GM13976 (cell line): ENCODE results near the gene LMF1.
"Not testable (repeated sequence)": the region's sequence is repeated elsewhere in the genome, so short reads cannot be mapped to it uniquely, and the experiment has no call there.

Experiments
- DNase-seq: peaks from one replicate; pipeline ENCODE4 v3.0.0; 2012; ENCODE audit warnings: low spot score
- CTCF ChIP-seq: IDR thresholded peaks from 2 replicates; pipeline ENCODE4 v1.5.1; 2012; ENCODE audit warnings: borderline replicate concordance, mild to moderate bottlenecking; ENCODE audit not compliant: insufficient read depth; ENCODE audit errors: extremely low read depth, missing control alignments, control extremely low read depth
- in situ Hi-C: fragments of 300-500 bp; cut with MboI; formaldehyde crosslinking; loops from one replicate; pipeline ENCODE4 v1.12.0; 2022; ENCODE audit warnings: low sequenced_read_pairs, mixed read lengths, inconsistent platforms; ENCODE audit not compliant: unreplicated experiment

The LMF1 gene

GRCh38 chr16:959232-960040, 11.3 kb downstream of the LMF1 start:
- in situ Hi-C loops: no loop called here
- TF ChIP-seq CTCF: no peak
- DNase-seq: no peak

DNA sequence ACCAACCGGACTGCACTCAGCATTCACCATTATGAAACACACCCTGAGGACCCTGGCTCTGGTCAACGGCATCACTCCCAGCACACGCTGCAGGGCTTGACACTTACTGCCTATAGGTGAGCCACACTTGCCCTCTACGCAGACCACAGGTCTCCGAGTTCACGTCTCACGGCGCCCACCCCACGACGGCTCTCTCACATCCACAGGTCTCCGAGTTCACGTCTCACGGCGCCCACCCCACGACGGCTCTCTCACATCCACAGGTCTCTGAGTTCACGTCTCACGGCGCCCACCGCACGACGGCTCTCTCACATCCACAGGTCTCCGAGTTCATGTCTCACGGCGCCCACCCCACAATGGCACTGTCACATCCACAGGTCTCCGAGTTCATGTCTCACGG, 15.0 kb downstream of the LMF1 start:
- DNase-seq, in situ Hi-C loops: not testable (repeated sequence)

DNA sequence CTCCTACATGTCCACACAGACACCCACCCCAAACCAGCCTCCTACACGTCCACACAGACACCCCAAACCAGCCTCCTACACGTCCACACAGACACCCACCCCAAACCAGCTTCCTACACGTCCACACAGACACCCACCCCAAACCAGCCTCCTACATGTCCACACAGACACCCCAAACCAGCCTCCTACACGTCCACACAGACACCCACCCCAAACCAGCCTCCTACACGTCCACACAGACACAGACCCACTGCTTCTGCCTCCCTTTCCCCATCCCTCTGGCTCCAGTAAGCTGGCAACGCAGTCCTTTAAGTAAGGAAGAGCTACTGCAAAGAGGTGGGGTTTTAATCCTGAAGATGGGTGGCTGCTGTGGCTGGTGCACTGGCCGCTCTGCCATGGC, 17.0 kb downstream of the LMF1 start:
- DNase-seq, in situ Hi-C loops: not testable (repeated sequence)

DNA sequence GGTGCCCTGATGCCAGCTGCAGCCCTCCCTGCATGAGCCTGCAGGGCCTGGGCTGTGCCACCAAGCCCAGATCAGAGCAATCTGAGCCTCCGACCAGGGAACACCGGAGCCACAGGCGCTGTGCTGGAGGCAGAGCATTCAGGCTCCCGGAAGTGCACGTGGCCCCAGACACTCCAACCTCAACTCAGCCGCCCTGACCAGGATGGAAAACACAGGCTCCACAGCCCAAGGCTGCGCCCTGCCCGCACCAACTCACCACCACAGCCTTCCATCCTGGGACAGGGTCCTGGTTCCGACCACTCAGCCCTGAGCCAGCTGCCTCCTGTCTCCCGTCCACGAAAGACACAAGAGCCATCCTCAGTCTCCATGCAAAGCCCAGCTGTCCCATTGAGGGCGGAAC, 18.5 kb downstream of the LMF1 start:
- TF ChIP-seq CTCF: no peak
- DNase-seq: no peak
- in situ Hi-C loops: no loop called here

- in situ Hi-C loops: no loop called here
- no peak for DNase-seq
- no peak for TF ChIP-seq CTCF
Measured at GRCh38 chr16:951660-952301, 19.0 kb downstream of the LMF1 start.

DNA sequence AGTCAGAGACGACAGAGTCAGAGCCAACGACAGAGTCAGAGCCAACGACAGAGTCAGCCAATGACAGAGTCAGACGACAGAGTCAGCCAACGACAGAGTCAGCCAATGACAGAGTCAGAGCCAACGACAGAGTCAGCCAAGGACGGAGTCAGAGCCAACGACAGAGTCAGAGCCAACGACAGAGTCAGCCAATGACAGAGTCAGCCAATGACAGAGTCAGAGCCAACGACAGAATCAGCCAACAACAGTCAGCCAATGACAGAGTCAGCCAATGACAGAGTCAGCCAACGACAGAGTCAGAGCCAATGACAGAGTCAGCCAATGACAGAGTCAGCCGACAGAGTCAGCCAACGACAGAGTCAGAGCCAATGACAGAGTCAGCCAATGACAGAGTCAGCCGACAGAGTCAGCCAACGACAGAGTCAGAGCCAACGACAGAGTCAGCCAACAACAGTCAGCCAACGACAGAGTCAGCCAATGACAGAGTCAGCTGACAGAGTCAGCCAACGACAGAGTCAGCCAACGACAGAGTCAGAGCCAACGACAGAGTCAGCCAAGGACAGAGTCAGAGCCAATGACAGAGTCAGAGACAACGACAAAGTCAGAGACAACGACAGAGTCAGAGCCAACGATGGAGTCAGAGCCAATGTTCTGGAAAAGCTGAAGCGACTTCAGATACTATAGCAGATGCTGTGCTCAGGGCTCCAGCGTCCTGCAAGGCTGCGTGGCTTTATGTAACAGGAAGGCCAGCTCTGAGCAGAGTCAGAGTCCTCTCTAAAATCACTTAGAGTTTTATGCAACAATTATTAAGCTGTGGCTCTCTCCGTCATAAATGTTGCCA, 19.8 kb downstream of the LMF1 start:
- in situ Hi-C loops, DNase-seq: not testable (repeated sequence)

- in situ Hi-C loops, DNase-seq: not testable (repeated sequence)
Measured at GRCh38 chr16:948767-949166, 22.0 kb downstream of the LMF1 start.

DNA sequence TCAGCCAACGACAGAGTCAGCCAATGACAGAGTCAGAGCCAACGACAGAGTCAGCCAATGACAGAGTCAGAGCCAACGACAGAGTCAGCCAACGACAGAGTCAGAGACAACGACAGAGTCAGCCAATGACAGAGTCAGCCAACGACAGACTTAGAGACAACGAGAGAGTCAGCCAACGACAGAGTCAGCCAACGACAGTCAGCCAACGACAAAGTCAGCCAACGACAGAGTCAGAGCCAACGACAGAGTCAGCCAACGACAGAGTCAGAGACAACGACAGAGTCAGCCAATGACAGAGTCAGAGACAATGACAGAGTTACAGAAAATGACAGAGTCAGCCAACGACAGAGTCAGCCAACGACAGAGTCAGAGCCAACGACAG, 22.9 kb downstream of the LMF1 start:
- DNase-seq, in situ Hi-C loops: not testable (repeated sequence)

DNA sequence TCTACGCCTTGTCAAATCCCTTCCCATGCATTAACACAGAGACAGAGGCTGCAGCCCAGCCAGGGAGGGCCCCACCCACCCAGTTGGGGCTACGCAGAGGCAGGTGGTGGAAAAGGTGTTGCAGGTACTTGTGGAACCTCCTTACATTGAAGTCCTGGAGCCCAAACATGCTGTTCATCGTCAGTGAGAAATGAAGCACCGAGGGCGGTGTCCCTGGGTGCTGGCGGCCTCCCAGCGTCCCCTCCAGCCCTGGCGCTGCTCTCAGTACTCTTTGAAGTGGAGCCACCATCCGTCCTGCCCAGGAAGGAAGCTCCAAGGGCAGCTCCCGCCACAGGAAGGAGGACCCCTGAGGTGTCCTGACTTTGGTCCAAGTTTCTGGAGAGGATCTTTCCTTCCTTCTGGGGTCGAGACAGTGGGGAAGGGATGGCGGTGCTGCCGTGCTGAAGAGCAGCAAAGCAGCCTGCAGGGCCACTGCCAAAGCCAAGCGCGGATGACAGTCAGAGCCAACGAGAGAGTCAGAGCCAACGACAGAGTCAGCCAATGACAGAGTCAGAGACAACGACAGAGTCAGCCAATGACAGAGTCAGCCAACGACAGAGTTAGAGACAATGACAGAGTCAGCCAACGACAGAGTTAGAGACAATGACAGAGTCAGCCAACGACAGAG, 23.4 kb downstream of the LMF1 start:
- no peak for DNase-seq
- TF ChIP-seq CTCF: no peak
- in situ Hi-C loops: no loop called here
